HepG2 (cell line): ENCODE measurements around the gene ARHGAP21. TPM values are rescaled to one million over a fixed set of nuclear protein-coding genes. Genes with fewer than 3 reads are reported as not detected.
A peak's percentile ranks its signal among the peaks of the same experiment; 100 is the strongest.

ENCODE experiments used
- ARNT ChIP-seq: fragments of 450-650 bp; IDR thresholded peaks from 2 replicates; pipeline ENCODE4 v1.6.1; 2017
- CERS6 ChIP-seq: sonication (generic); formaldehyde crosslinking; IDR thresholded peaks from 2 replicates; pipeline ENCODE4 v1.5.0; 2020; ENCODE audit warnings: missing genetic modification reagents
- EHMT2 ChIP-seq: fragments of 200-600 bp; sonication (generic); IDR thresholded peaks from 2 replicates; pipeline ENCODE4 v1.7.0; 2017; ENCODE audit warnings: antibody characterized with exemption, low read depth, low read length, borderline replicate concordance
- GATAD2A ChIP-seq: IDR thresholded peaks from 2 replicates; pipeline ENCODE4 v1.6.1; 2016
- KAT8 ChIP-seq: IDR thresholded peaks from 2 replicates; pipeline ENCODE4 v1.6.1; 2016; ENCODE audit warnings: missing genetic modification reagents, missing compliant biosample characterization
- LCORL ChIP-seq, 2 experiments: fragments of 450-650 bp in 1 of 2; sonication (generic) in 1 of 2; formaldehyde crosslinking in 1 of 2; IDR thresholded peaks; 2 replicates each; pipeline versions ENCODE4 v1.5.0 to v1.6.1; 2017 to 2020; ENCODE audit warnings: antibody characterized with exemption in 1 of 2, missing genetic modification reagents in 1 of 2
- PATZ1 ChIP-seq: sonication (generic); formaldehyde crosslinking; IDR thresholded peaks from 2 replicates; pipeline ENCODE4 v1.4.0; 2020; ENCODE audit warnings: missing genetic modification reagents
- PHF21A ChIP-seq: sonication (generic); formaldehyde crosslinking; IDR thresholded peaks from 2 replicates; pipeline ENCODE4 v1.5.0; 2020; ENCODE audit warnings: mild to moderate bottlenecking, missing genetic modification reagents
- RAD51 ChIP-seq: fragments of 450-650 bp; IDR thresholded peaks from 2 replicates; pipeline ENCODE4 v1.6.1; 2016; ENCODE audit warnings: borderline replicate concordance
- RFX5 ChIP-seq: IDR thresholded peaks from 2 replicates; pipeline ENCODE4 v1.6.1; 2011; ENCODE audit warnings: low read depth, low read length, improper control_type of control experiment
- SP5 ChIP-seq: IDR thresholded peaks from 2 replicates; pipeline ENCODE4 v1.6.1; 2016; ENCODE audit warnings: low read depth, borderline replicate concordance
- ZBTB43 ChIP-seq: sonication (generic); formaldehyde crosslinking; conservative IDR thresholded peaks from 2 replicates; pipeline ENCODE4 v1.4.0; 2020; ENCODE audit warnings: missing genetic modification reagents
- ZMAT5 ChIP-seq: sonication (generic); formaldehyde crosslinking; IDR thresholded peaks from 2 replicates; pipeline ENCODE4 v1.5.0; 2020; ENCODE audit warnings: mild to moderate bottlenecking, low read depth, missing genetic modification reagents, borderline replicate concordance
- ZNF496 ChIP-seq: sonication (generic); formaldehyde crosslinking; IDR thresholded peaks from 2 replicates; pipeline ENCODE4 v1.8.1; 2023; ENCODE audit warnings: mild to moderate bottlenecking, moderate library complexity, missing genetic modification reagents; ENCODE audit not compliant: insufficient replicate concordance
- ZNF546 ChIP-seq: sonication (generic); formaldehyde crosslinking; conservative IDR thresholded peaks from 2 replicates; pipeline ENCODE4 v1.8.1; 2023; ENCODE audit warnings: mild to moderate bottlenecking, missing genetic modification reagents
- ZNF605 ChIP-seq: sonication (generic); formaldehyde crosslinking; IDR thresholded peaks from 2 replicates; pipeline ENCODE4 v1.8.0; 2022; ENCODE audit warnings: mild to moderate bottlenecking, missing genetic modification reagents
- ZNF737 ChIP-seq: sonication (generic); formaldehyde crosslinking; IDR thresholded peaks from 2 replicates; pipeline ENCODE4 v1.5.0; 2020; ENCODE audit warnings: missing genetic modification reagents, mild to moderate bottlenecking, borderline replicate concordance
- ZNF761 ChIP-seq: sonication (generic); formaldehyde crosslinking; conservative IDR thresholded peaks from 2 replicates; pipeline ENCODE4 v1.4.0; 2020; ENCODE audit warnings: mild to moderate bottlenecking, missing genetic modification reagents
- ZNF775 ChIP-seq: sonication (generic); formaldehyde crosslinking; IDR thresholded peaks from 2 replicates; pipeline ENCODE4 v1.4.0; 2020; ENCODE audit warnings: missing genetic modification reagents, mild to moderate bottlenecking, moderate library complexity, borderline replicate concordance
- ZNF800 ChIP-seq: sonication (generic); formaldehyde crosslinking; IDR thresholded peaks from 2 replicates; pipeline ENCODE4 v1.4.0; 2020; ENCODE audit warnings: missing genetic modification reagents
- polyA plus RNA-seq, 8 experiments: library from polyadenylated mRNA; depleted of rRNA in 3 of 8; stranded (reverse) in 7 of 8; unstranded in 1 of 8; fragments of >200 nt; fragmentation: Illumina TruSeq in 4 of 8; extraction: Trizol in 4 of 8; gene quantifications; 2 replicates each; pipeline versions ENCODE4 v1.2.1 to v1.2.3, GENCODE V29; 2011 to 2016; ENCODE audit warnings: low read depth in 4 of 8, missing spikeins in 1 of 8, mixed read lengths in 1 of 8; ENCODE audit not compliant: insufficient read depth in 1 of 8
- total RNA-seq, 5 experiments: library from RNA; depleted of rRNA; stranded (reverse); fragments of >200 nt; fragmentation: Illumina TruSeq; extraction: Trizol; gene quantifications; 2 replicates each; pipeline ENCODE4 v1.2.3, GENCODE V29; 2016; ENCODE audit warnings: low read depth in 1 of 5

ARHGAP21 gene
- total and polyA plus RNA-seq, 2 of the 13 experiments (the other 11 are each of a cell fraction or from before 2014, with no cell fraction given): 23.9 to 26.6 TPM

- TF ChIP-seq CERS6 (CRISPR knock-in tag) (no peak), KAT8 (CRISPR knock-in tag) (0 out of 2 replicates have a peak, but pooled peaks have one; percentile 28), ZNF605 (CRISPR knock-in tag) (0 out of 2 replicates have a peak, but pooled peaks have one; percentile 39), ZNF800 (CRISPR knock-in tag) (peak; percentile 70), SP5 (CRISPR knock-in tag) (no peak), LCORL (IDR thresholded peaks at IDR 0.05) (no peak), LCORL (CRISPR knock-in tag; IDR thresholded peaks at IDR 0.05) (peak; percentile 65; the same call in 1 of the 2 replicates), RAD51 (no peak), ARNT (peak; percentile 69; the same call in 1 of the 2 replicates), ZNF737 (CRISPR knock-in tag) (no peak), RFX5 (no peak), ZNF546 (CRISPR knock-in tag) (no peak), ZBTB43 (CRISPR knock-in tag) (peak; percentile 91), PHF21A (CRISPR knock-in tag) (peak; percentile 65; the same call in 1 of the 2 replicates), GATAD2A (peak; percentile 94), PATZ1 (CRISPR knock-in tag) (peak; percentile 85), EHMT2 (no peak), ZNF761 (CRISPR knock-in tag) (no peak), ZNF775 (no peak), ZNF496 (CRISPR knock-in tag) (no peak), ZMAT5 (CRISPR knock-in tag) (no peak)
Observed at GRCh38 chr10:24541239-24541753, 182.4 kb downstream of the ARHGAP21 start (continued).
